Trophoblast cell (in vitro differentiated cells and primary cell): ENCODE results near the gene NOD2.

ENCODE experiments used
- DNase-seq, 2 donors: peaks; one replicate each; pipeline ENCODE4 v3.0.0-alpha.2; 2016
- H2AFZ ChIP-seq: 2 replicates; pipeline ENCODE4 v1.6.1; 2013; ENCODE audit warnings: low read length, moderate library complexity, mild to moderate bottlenecking; ENCODE audit not compliant: insufficient read depth, poor library complexity
- H2AK5ac ChIP-seq: 2 replicates; pipeline ENCODE4 v1.6.1; 2013; ENCODE audit warnings: mild to moderate bottlenecking, low read length
- H2BK120ac ChIP-seq: 2 replicates; pipeline ENCODE4 v1.6.1; 2013; ENCODE audit warnings: low read length, mild to moderate bottlenecking, moderate library complexity; ENCODE audit not compliant: insufficient read depth, poor library complexity
- H2BK12ac ChIP-seq: 2 replicates; pipeline ENCODE4 v1.6.1; 2013; ENCODE audit warnings: mild to moderate bottlenecking, low read length, moderate library complexity
- H2BK5ac ChIP-seq: 2 replicates; pipeline ENCODE4 v1.6.1; 2013; ENCODE audit warnings: low read length, low read depth, moderate library complexity, mild to moderate bottlenecking; ENCODE audit not compliant: poor library complexity
- H3K14ac ChIP-seq: 2 replicates; pipeline ENCODE4 v1.6.1; 2013; ENCODE audit warnings: mild to moderate bottlenecking, low read length
- H3K18ac ChIP-seq: 2 replicates; pipeline ENCODE4 v1.6.1; 2013; ENCODE audit warnings: mild to moderate bottlenecking, low read length
- H3K23ac ChIP-seq: 2 replicates; pipeline ENCODE4 v1.6.1; 2013; ENCODE audit warnings: low read length
- H3K27ac ChIP-seq: 2 replicates; pipeline ENCODE4 v1.5.1; 2013; ENCODE audit warnings: low read depth, mild to moderate bottlenecking, inconsistent platforms, low read length, moderate library complexity
- H3K27me3 ChIP-seq: 2 replicates; pipeline ENCODE4 v1.6.1; 2013; ENCODE audit warnings: inconsistent platforms, mild to moderate bottlenecking, low read length, moderate library complexity; ENCODE audit not compliant: insufficient read depth
- H3K36me3 ChIP-seq, 2 experiments: 1 replicate in 1 of 2; 2 replicates in 1 of 2; pipeline ENCODE4 v1.6.1; 2013; ENCODE audit warnings: low read length in 2 of 2, mild to moderate bottlenecking in 2 of 2, moderate library complexity in 1 of 2; ENCODE audit not compliant: insufficient read depth in 2 of 2, control insufficient read depth in 1 of 2
- H3K4ac ChIP-seq: 2 replicates; pipeline ENCODE4 v1.6.1; 2013; ENCODE audit warnings: low read depth, mild to moderate bottlenecking, low read length, moderate library complexity
- H3K4me1 ChIP-seq, 2 experiments: 1 replicate in 1 of 2; 2 replicates in 1 of 2; pipeline ENCODE4 v1.6.1; 2013; ENCODE audit warnings: low read length in 2 of 2, mild to moderate bottlenecking in 2 of 2, moderate library complexity in 1 of 2; ENCODE audit not compliant: insufficient read depth in 2 of 2, control insufficient read depth in 1 of 2
- H3K4me2 ChIP-seq: 2 replicates; pipeline ENCODE4 v1.6.1; 2013; ENCODE audit warnings: inconsistent platforms, mild to moderate bottlenecking, low read length, moderate library complexity
- H3K4me3 ChIP-seq: 2 replicates; pipeline ENCODE4 v1.5.1; 2013; ENCODE audit warnings: mild to moderate bottlenecking, low read depth, low read length, inconsistent platforms
- H3K79me1 ChIP-seq: one replicate; pipeline ENCODE4 v1.6.1; 2013; ENCODE audit warnings: low read length
- H3K79me2 ChIP-seq: 2 replicates; pipeline ENCODE4 v1.6.1; 2013; ENCODE audit warnings: low read length, mild to moderate bottlenecking; ENCODE audit not compliant: control insufficient read depth, insufficient read depth, poor library complexity
- H3K9ac ChIP-seq: 2 replicates; pipeline ENCODE4 v1.6.1; 2013; ENCODE audit warnings: mild to moderate bottlenecking, low read length
- H3K9me3 ChIP-seq: 2 replicates; pipeline ENCODE4 v1.6.1; 2013; ENCODE audit warnings: low read depth, mild to moderate bottlenecking, control low read depth, inconsistent platforms, low read length; ENCODE audit not compliant: insufficient read depth
- H4K12ac ChIP-seq: 2 replicates; pipeline ENCODE4 v1.6.1; 2013; ENCODE audit warnings: low read depth, mild to moderate bottlenecking, low read length, moderate library complexity
- H4K8ac ChIP-seq: 2 replicates; pipeline ENCODE4 v1.6.1; 2013; ENCODE audit warnings: low read depth, mild to moderate bottlenecking, low read length, moderate library complexity
- H4K91ac ChIP-seq: one replicate; pipeline ENCODE4 v1.6.1; 2013; ENCODE audit warnings: low read depth, mild to moderate bottlenecking, low read length, moderate library complexity
- WGBS: extraction: QIAGEN DNeasy Blood & Tissue Kit; methylation state at CpG from one replicate; pipeline ENCODE4 v1.1.7; 2013; ENCODE audit warnings: missing lambda C conversion rate; ENCODE audit not compliant: insufficient read length, insufficient coverage; ENCODE audit errors: extremely low coverage; 5-methylcytosine and 5-hydroxymethylcytosine counted together

NOD2 gene

GRCh38 chr16:50692644-50692998 is 785 bp upstream of the NOD2 start:
- Histone ChIP-seq H2AFZ (no peak overlapping the region), H2BK12ac (no peak overlapping the region), H3K4me1 (peaks cover 4 to 6% of the 10 kb centered on the region in 2 experiments), H4K91ac (no peak overlapping the region), H4K8ac (no peak overlapping the region), H2BK120ac (no peak overlapping the region), H2BK5ac (no peak overlapping the region), H3K4ac (no peak overlapping the region), H3K23ac (peak overlapping the region; percentile 100), H3K36me3 (no peaks in the 10 kb centered on the region), H3K4me2 (no peak overlapping the region), H3K27ac (no peak overlapping the region), H3K9me3 (peaks cover 9% of the 10 kb centered on the region), H3K79me2 (no peaks in the 10 kb centered on the region), H3K14ac (no peak overlapping the region), H2AK5ac (no peak overlapping the region), H3K9ac (no peak overlapping the region), H3K79me1 (no peaks in the 10 kb centered on the region), H3K27me3 (peaks cover 5% of the 10 kb centered on the region), H3K18ac (no peak overlapping the region), H3K4me3 (peak overlapping the region; percentile 58), H4K12ac (no peak overlapping the region)
- DNase-seq, result no peak
- WGBS, result 100% methylated on average over 3 of the region's 4 CpGs

- H3K14ac ChIP-seq, result no peak overlapping the region
- no peak overlapping the region for H4K12ac ChIP-seq
- no peak overlapping the region for H2AFZ ChIP-seq
- no peaks in the 10 kb centered on the region for H3K79me1 ChIP-seq
- H3K27me3 ChIP-seq, result peaks cover 5% of the 10 kb centered on the region
- no peak overlapping the region for H2BK5ac ChIP-seq
- peaks cover 9% of the 10 kb centered on the region for H3K9me3 ChIP-seq
- no peak overlapping the region for H3K4me2 ChIP-seq
- no peak overlapping the region for H3K4ac ChIP-seq
- DNase-seq, result no peak
- H3K79me2 ChIP-seq, result no peaks in the 10 kb centered on the region
- H3K36me3 ChIP-seq, result no peaks in the 10 kb centered on the region
- H3K4me1 ChIP-seq, result peaks cover 0 to 2% of the 10 kb centered on the region in 2 experiments
- no peak overlapping the region for H4K8ac ChIP-seq
- H2BK120ac ChIP-seq, result no peak overlapping the region
- no peak overlapping the region for H3K23ac ChIP-seq
- H3K9ac ChIP-seq, result no peak overlapping the region
- no CpG with 5 or more reads among the region's 2 CpGs for WGBS
- no peak overlapping the region for H2BK12ac ChIP-seq
- H3K4me3 ChIP-seq, result no peak overlapping the region
- H3K18ac ChIP-seq, result no peak overlapping the region
- no peak overlapping the region for H2AK5ac ChIP-seq
- H4K91ac ChIP-seq, result no peak overlapping the region
- no peak overlapping the region for H3K27ac ChIP-seq
These were observed 800 bp downstream of the NOD2 start for GRCh38 chr16:50694206-50694605.

- Histone ChIP-seq H3K4ac (no peak overlapping the region), H3K18ac (no peak overlapping the region), H3K79me1 (no peaks in the 10 kb centered on the region), H3K4me1 (peaks cover 0 to 2% of the 10 kb centered on the region in 2 experiments), H4K12ac (no peak overlapping the region), H3K4me2 (no peak overlapping the region), H3K4me3 (no peak overlapping the region), H3K27ac (no peak overlapping the region), H3K79me2 (no peaks in the 10 kb centered on the region), H2AK5ac (no peak overlapping the region), H3K14ac (no peak overlapping the region), H4K8ac (no peak overlapping the region), H3K27me3 (peaks cover 5% of the 10 kb centered on the region), H2BK12ac (no peak overlapping the region), H3K9ac (no peak overlapping the region), H3K36me3 (no peaks in the 10 kb centered on the region), H2BK5ac (no peak overlapping the region), H2BK120ac (no peak overlapping the region), H3K9me3 (peaks cover 9% of the 10 kb centered on the region), H3K23ac (no peak overlapping the region), H4K91ac (no peak overlapping the region), H2AFZ (no peak overlapping the region)
- DNase-seq, result peak in 1 of 2 donors; percentile 20
- no CpG with 5 or more reads among the region's 9 CpGs for WGBS
These were observed 1.9 kb downstream of the NOD2 start for GRCh38 chr16:50695017-50696000.

- no peak overlapping the region for H2AFZ ChIP-seq
- no peak overlapping the region for H2AK5ac ChIP-seq
- H3K23ac ChIP-seq, result no peak overlapping the region
- peaks cover 0 to 2% of the 10 kb centered on the region in 2 experiments for H3K4me1 ChIP-seq
- no peaks in the 10 kb centered on the region for H3K79me1 ChIP-seq
- no peak overlapping the region for H4K91ac ChIP-seq
- H2BK12ac ChIP-seq, result no peak overlapping the region
- no peak overlapping the region for H3K4ac ChIP-seq
- no peak overlapping the region for H3K18ac ChIP-seq
- H3K27ac ChIP-seq, result no peak overlapping the region
- H3K4me3 ChIP-seq, result no peak overlapping the region
- no peak overlapping the region for H4K8ac ChIP-seq
- H3K9me3 ChIP-seq, result peaks cover 9% of the 10 kb centered on the region
- H3K79me2 ChIP-seq, result no peaks in the 10 kb centered on the region
- no peak for DNase-seq
- H3K14ac ChIP-seq, result no peak overlapping the region
- no peak overlapping the region for H4K12ac ChIP-seq
- no peak overlapping the region for H3K9ac ChIP-seq
- no peak overlapping the region for H3K4me2 ChIP-seq
- H3K36me3 ChIP-seq, result no peaks in the 10 kb centered on the region
- no peak overlapping the region for H2BK120ac ChIP-seq
- peaks cover 5% of the 10 kb centered on the region for H3K27me3 ChIP-seq
- WGBS, result no CpG with 5 or more reads among the region's 5 CpGs
- H2BK5ac ChIP-seq, result no peak overlapping the region
These were observed 2.7 kb downstream of the NOD2 start for GRCh38 chr16:50696126-50696525.
